ENCODE measurements around the gene NPPC. TPM values are rescaled to one million over a fixed set of nuclear protein-coding genes. Genes with fewer than 3 reads are reported as not detected.

Gene NPPC
- total RNA-seq, 3 donors from 2014 or later, result 0.44 to 0.66 TPM; not detected in 1

GRCh38 chr2:231965102-231965501 lies 38.9 kb upstream of the NPPC start:
- intact Hi-C loops (cut with DNase I; ENCODE audit: low total_unique reads), result no loop called here
- Histone ChIP-seq H3K4me3 (no peak overlapping the region), H3K27ac (no peak overlapping the region)

GRCh38 chr2:231961349-231962166 lies 35.4 kb upstream of the NPPC start, which contains the start of gene DIS3L2:
Gene DIS3L2 (plus strand): TSS chr2:231961713. CDS start chr2:232014928, 53,215 bp downstream.
- no peaks in the 10 kb centered on the region for H3K27me3 ChIP-seq
- DNase-seq (ENCODE audit: low spot score in 2 of 2), result peak; percentile 55 to 66
- H3K9me3 ChIP-seq, result no peaks in the 10 kb centered on the region
- H3K4me3 ChIP-seq, result peak within 1 kb of the TSS; percentile 89 to 99 (median 93)
- no peaks in the 10 kb centered on the region for H3K4me1 ChIP-seq
- intact Hi-C loops (cut with DNase I; ENCODE audit: low total_unique reads), result no loop called here
- peak within 1 kb of the TSS; percentile 70 to 90 for H3K27ac ChIP-seq
- H3K36me3 ChIP-seq, result no peaks in the 10 kb centered on the region
- TF ChIP-seq POLR2AphosphoS5 (IDR thresholded peaks at IDR 0.05) (peak; percentile 24 to 82 (median 49)), POLR2A (IDR thresholded peaks at IDR 0.05) (no peak)

More at GRCh38 chr2:231965102-231965501, 38.9 kb upstream of the NPPC start:
- no peaks in the 10 kb centered on the region for H3K36me3 ChIP-seq
- H3K9me3 ChIP-seq, result no peaks in the 10 kb centered on the region
- TF ChIP-seq POLR2A (IDR thresholded peaks at IDR 0.05) (no peak), POLR2AphosphoS5 (IDR thresholded peaks at IDR 0.05) (no peak), CTCF (IDR thresholded peaks at IDR 0.05) (no peak)
- H3K27me3 ChIP-seq, result no peaks in the 10 kb centered on the region
- DNase-seq (ENCODE audit: low spot score in 2 of 2), result no peak
- H3K4me1 ChIP-seq, result no peaks in the 10 kb centered on the region

- Histone ChIP-seq H3K4me3 (peak overlapping the region; percentile 89 to 99 (median 93)), H3K36me3 (no peaks in the 10 kb centered on the region), H3K9me3 (no peaks in the 10 kb centered on the region), H3K27ac (peak overlapping the region; percentile 70 to 90), H3K27me3 (no peaks in the 10 kb centered on the region), H3K4me1 (no peaks in the 10 kb centered on the region)
- no peak for DNase-seq (ENCODE audit: low spot score in 2 of 2)
- intact Hi-C loops (cut with DNase I; ENCODE audit: low total_unique reads), result no loop called here
- no peak for TF ChIP-seq POLR2A (IDR thresholded peaks at IDR 0.05)
- no peak for TF ChIP-seq POLR2AphosphoS5 (IDR thresholded peaks at IDR 0.05)
- no peak for TF ChIP-seq CTCF (IDR thresholded peaks at IDR 0.05)
Observed at GRCh38 chr2:231960810-231961348, 34.7 kb upstream of the NPPC start.

- intact Hi-C loops (cut with DNase I; ENCODE audit: low total_unique reads), result no loop called here
Observed at GRCh38 chr2:231957913-231958763, 31.9 kb upstream of the NPPC start.

More at GRCh38 chr2:231957913-231958763, 31.9 kb upstream of the NPPC start:
- DNase-seq (ENCODE audit: low spot score in 2 of 2), result no peak
- H3K27ac ChIP-seq, result no peak overlapping the region
- H3K4me3 ChIP-seq, result no peak overlapping the region
- no peaks in the 10 kb centered on the region for H3K4me1 ChIP-seq
- no peaks in the 10 kb centered on the region for H3K36me3 ChIP-seq
- no peaks in the 10 kb centered on the region for H3K27me3 ChIP-seq
- H3K9me3 ChIP-seq, result no peaks in the 10 kb centered on the region
- TF ChIP-seq POLR2A (IDR thresholded peaks at IDR 0.05) (no peak), POLR2AphosphoS5 (IDR thresholded peaks at IDR 0.05) (no peak), CTCF (IDR thresholded peaks at IDR 0.05) (no peak)
